GM10266 (cell line): ENCODE data around the gene IFNG-AS1.

Experiments
- DNase-seq: peaks from one replicate; pipeline ENCODE4 v3.0.0; 2012; ENCODE audit errors: extremely low spot score
- TF ChIP-seq, protein P1 (sequence below): IDR thresholded peaks from 2 replicates; pipeline ENCODE4 v1.5.1; 2012; ENCODE audit warnings: mild to moderate bottlenecking, low read depth; ENCODE audit not compliant: control insufficient read depth, insufficient read depth; ENCODE audit errors: missing control alignments

Gene IFNG-AS1

DNA sequence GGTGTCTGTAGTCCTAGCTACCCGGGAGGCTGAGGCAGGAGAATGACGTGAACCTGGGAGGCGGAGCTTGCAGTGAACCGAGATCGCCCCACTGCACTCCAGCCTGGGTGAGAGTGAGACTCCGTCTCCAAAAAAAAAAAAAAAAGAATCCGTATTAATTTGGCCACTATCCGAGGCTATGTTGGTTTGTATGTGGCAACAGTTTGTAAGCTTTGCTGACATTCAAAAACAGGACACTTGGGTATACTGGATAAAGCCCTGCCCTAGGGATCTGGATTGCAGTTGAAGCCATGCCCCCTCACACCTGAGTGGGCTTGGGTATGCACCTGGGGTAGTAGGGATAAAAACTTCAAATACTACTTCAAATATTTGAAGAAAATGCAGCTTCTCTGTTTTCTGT is 14.5 kb downstream of the IFNG-AS1 start:
- TF ChIP-seq, protein P1, sequence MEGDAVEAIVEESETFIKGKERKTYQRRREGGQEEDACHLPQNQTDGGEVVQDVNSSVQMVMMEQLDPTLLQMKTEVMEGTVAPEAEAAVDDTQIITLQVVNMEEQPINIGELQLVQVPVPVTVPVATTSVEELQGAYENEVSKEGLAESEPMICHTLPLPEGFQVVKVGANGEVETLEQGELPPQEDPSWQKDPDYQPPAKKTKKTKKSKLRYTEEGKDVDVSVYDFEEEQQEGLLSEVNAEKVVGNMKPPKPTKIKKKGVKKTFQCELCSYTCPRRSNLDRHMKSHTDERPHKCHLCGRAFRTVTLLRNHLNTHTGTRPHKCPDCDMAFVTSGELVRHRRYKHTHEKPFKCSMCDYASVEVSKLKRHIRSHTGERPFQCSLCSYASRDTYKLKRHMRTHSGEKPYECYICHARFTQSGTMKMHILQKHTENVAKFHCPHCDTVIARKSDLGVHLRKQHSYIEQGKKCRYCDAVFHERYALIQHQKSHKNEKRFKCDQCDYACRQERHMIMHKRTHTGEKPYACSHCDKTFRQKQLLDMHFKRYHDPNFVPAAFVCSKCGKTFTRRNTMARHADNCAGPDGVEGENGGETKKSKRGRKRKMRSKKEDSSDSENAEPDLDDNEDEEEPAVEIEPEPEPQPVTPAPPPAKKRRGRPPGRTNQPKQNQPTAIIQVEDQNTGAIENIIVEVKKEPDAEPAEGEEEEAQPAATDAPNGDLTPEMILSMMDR: no peak
- DNase-seq: no peak

DNA sequence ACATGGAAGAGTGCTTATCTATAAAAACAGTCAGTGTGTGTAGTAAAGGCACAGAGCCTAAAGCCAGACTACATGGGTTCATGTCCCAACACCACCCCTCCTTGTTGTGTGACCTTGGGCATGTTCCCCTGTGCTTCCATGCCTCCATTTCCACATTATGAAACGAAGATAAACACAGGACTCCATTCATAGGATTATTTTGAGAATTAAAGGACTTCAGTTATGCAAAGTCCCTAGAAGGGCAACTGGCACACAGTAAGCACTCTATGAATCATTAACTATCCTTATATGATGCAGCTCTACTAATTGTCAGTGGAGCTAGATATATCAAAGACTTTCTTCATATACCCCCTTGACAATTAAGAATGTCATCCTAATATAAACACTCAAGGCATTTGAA is 17.8 kb downstream of the IFNG-AS1 start:
- DNase-seq: no peak
- TF ChIP-seq, protein P1: no peak

DNA sequence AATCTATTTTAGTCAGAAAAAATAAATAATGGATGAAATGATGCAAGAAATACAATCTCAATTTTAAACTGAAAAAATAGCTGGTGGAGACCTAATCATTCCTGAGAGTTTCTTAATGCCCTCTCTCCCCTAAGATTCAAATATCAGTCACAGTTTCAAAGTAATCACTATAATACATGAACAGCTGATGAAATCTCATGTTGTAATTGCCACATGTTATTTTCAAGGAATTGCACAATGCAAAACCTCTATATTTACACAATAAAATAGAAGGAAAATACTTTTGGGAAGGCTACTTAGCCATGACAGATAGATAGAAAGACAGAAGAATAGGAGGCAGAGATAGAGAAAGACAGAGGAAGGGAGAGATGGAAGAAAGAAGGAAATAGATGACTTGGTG is 18.2 kb downstream of the IFNG-AS1 start:
- TF ChIP-seq, protein P1: no peak
- no peak for DNase-seq

DNA sequence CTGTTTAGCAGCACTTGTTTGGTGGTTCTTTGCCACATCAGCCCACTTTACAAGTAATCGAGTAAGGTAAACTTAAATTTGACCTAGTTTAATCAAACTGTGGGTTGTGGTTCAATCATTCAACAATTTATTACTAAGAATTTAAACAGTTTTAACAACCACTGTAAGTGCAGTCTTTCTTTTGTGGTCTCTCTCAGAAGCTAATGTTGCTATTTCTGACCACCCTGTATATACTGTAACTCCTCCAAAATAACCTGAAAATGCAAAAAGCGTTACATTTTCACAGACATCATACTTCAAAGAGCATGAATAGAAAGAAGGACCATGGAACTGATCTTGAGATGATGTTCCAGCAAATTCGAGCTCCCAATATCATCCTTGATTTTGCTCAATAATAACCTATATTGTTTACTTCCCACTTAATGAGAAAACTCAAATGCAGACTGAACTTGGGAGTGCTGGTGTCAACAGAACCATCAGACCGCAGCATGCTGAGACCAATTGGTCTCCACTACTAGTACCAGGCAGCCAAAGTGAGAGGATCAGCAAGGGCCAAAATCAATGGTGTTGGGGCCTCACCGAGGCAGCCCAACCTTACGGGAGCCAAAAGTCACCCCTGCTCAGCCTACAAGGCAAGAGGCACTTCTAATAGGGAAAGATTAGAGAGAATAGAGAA is 22.1 kb downstream of the IFNG-AS1 start:
- TF ChIP-seq, protein P1: no peak
- no peak for DNase-seq

DNA sequence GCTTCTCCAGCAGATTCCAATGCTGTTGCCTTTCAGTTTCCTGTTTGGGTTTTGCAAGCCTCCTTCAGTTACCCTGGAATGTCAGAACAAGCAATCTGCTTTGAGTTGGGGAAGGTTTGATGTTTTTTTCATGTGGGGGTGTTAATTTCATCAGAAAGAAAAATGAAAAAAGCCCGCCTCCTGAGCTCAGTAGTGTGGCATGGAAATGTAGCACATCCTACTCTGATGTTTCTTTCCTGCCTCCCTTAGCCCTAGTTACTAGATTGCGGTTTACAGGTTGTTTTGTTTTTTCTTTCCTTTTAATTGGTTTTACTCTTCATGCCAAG is 22.6 kb downstream of the IFNG-AS1 start:
- no peak for DNase-seq
- TF ChIP-seq, protein P1: no peak

DNA sequence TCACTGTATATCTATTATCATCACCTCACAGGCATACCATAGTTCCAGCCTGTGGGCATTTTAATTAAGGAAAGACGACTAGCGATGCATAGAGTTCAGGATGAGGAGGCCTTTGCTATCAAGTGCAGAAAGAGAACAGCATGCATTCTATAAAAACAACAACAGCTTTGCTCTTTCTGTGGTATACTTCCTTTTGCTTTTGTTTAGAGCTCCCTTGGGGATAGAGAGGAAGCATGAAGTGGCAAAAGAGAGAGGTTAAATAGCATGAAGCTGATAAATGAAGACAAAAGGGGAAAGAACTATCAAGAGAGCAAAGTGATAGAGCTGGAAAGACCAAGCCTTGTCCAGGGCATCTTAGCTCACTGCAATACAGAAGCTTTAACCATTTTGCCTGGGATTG is 23.5 kb downstream of the IFNG-AS1 start:
- DNase-seq: no peak
- TF ChIP-seq, protein P1: no peak

DNA sequence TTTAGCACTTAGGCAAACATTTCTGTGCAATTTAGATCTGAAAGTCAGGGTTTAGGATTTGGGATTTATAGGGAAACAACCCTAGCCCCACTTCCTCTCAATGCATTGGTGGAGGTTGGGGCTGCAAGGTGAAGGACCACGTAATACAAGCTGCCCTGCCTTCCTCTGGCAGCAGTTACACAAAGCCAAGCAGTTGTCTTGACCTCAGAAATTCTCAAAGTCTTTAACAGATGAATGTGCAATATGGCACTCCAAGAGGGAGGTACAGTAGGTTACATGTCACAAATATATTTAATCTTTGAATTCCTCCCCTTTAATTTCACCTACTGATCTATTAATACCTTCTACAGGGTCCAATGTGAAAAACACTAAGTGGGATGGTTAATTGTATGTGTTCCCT is 23.9 kb downstream of the IFNG-AS1 start:
- TF ChIP-seq, protein P1: no peak

More for the DNA sequence above, 23.9 kb downstream of the IFNG-AS1 start:
- no peak for DNase-seq
